Measurements from ENCODE around the gene MYO15B. TPM values are rescaled to one million over a fixed set of nuclear protein-coding genes. Genes with fewer than 3 reads are reported as not detected.

MYO15B gene
- total and polyA plus RNA-seq, 2 of the 4 experiments (the other 2 are of a cell fraction) = 0.18 to 0.65 TPM

- Histone ChIP-seq H3K4me1 (ENCODE audit: control insufficient read depth, insufficient read depth, low read length) (no peaks in the 10 kb centered on the region), H3K14ac (replicated peaks; ENCODE audit: low read depth, low read length) (no peak overlapping the region), H3K18ac (ENCODE audit: low read depth, low read length) (no peak overlapping the region), H3K79me1 (ENCODE audit: low read depth in 1 of 2, low read length in 2 of 2) (no peaks in the 10 kb centered on the region; a peak in 1 of 4 replicates), H4K91ac (ENCODE audit: insufficient read depth, low read depth, low read length) (no peak overlapping the region), H2AK5ac (ENCODE audit: low read depth, low read length) (no peak overlapping the region), H3K27ac (ENCODE audit: insufficient read depth, low read length) (no peak overlapping the region), H4K8ac (ENCODE audit: low read depth in 2 of 2, low read length in 2 of 2) (no peak overlapping the region), H2AFZ (replicated peaks; ENCODE audit: low read length, poor library complexity) (no peak overlapping the region), H3K9ac (ENCODE audit: low read depth, low read length) (no peak overlapping the region), H3K9me3 (ENCODE audit: control insufficient read depth, insufficient read depth, low read length) (no peaks in the 10 kb centered on the region), H2BK20ac (ENCODE audit: low read depth, low read length) (no peak overlapping the region), H3K56ac (ENCODE audit: extremely low read depth, insufficient read depth, low read length) (no peak overlapping the region), H4K20me1 (ENCODE audit: insufficient read depth, low read length) (no peaks in the 10 kb centered on the region), H2BK120ac (ENCODE audit: low read depth, low read length) (no peak overlapping the region), H2AK9ac (replicated peaks; ENCODE audit: low read depth, low read length, poor library complexity) (no peak overlapping the region), H4K5ac (ENCODE audit: low read depth, low read length) (no peak overlapping the region), H3K4me2 (ENCODE audit: low read depth, low read length) (no peak overlapping the region), H3K23ac (ENCODE audit: low read depth, low read length) (no peak overlapping the region), H3K9me1 (ENCODE audit: insufficient read depth, low read length) (no peaks in the 10 kb centered on the region), H3K4me3 (ENCODE audit: insufficient read depth, low read depth, low read length) (no peak overlapping the region), H3K4ac (ENCODE audit: low read depth, low read length) (no peak overlapping the region), H2BK15ac (ENCODE audit: low read depth, low read length) (no peak overlapping the region), H2BK5ac (ENCODE audit: low read depth, low read length, poor library complexity, severe bottlenecking) (no peak overlapping the region), H3K27me3 (ENCODE audit: control insufficient read depth, insufficient read depth, low read length) (no peaks in the 10 kb centered on the region), H3K36me3 (ENCODE audit: control insufficient read depth, insufficient read depth, low read length) (peaks cover 25% of the 10 kb centered on the region)
- intact Hi-C loops (cut with micrococcal nuclease) (no loop called here), in situ Hi-C loops (cut with MboI; ENCODE audit: low sequenced_read_pairs) (no loop called here), dilution Hi-C loops (cut with HindIII; ENCODE audit: low sequenced_read_pairs, unreplicated experiment) (no loop called here)
- DNase-seq (no peak), ATAC-seq (ENCODE audit: low read depth) (no peak)
- TF ChIP-seq SMC3 (IDR thresholded peaks at IDR 0.05; ENCODE audit: low read depth, low read length) (no peak), MXI1 (IDR thresholded peaks at IDR 0.05; ENCODE audit: borderline replicate concordance, low read depth, low read length) (no peak), POLR2A (IDR thresholded peaks at IDR 0.05; ENCODE audit: low read depth, low read length) (no peak), RAD21 (IDR thresholded peaks at IDR 0.05; ENCODE audit: low read length) (no peak), RCOR1 (IDR thresholded peaks at IDR 0.05; ENCODE audit: insufficient replicate concordance, low read length) (no peak), CEBPB (IDR thresholded peaks at IDR 0.05; ENCODE audit: low read depth, low read length) (no peak), BHLHE40 (IDR thresholded peaks at IDR 0.05; ENCODE audit: low read depth, low read length) (no peak), CHD1 (IDR thresholded peaks at IDR 0.05; ENCODE audit: low read depth, low read length) (no peak), NFE2L2 (IDR thresholded peaks at IDR 0.05; ENCODE audit: low read depth, low read length) (no peak), RFX5 (IDR thresholded peaks at IDR 0.05; ENCODE audit: low read depth, low read length) (no peak), MAFK (IDR thresholded peaks at IDR 0.05; ENCODE audit: low read depth, low read length) (no peak), ELK1 (IDR thresholded peaks at IDR 0.05; ENCODE audit: borderline replicate concordance, low read depth, low read length) (no peak), FOS (IDR thresholded peaks at IDR 0.05; ENCODE audit: low read depth, low read length) (no peak)
- TF ChIP-seq, protein P1, sequence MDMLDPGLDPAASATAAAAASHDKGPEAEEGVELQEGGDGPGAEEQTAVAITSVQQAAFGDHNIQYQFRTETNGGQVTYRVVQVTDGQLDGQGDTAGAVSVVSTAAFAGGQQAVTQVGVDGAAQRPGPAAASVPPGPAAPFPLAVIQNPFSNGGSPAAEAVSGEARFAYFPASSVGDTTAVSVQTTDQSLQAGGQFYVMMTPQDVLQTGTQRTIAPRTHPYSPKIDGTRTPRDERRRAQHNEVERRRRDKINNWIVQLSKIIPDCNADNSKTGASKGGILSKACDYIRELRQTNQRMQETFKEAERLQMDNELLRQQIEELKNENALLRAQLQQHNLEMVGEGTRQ (IDR thresholded peaks at IDR 0.05; ENCODE audit: low read depth, low read length) = no peak
- ChIA-PET CTCF (interaction anchor here (0.9 to 5.1 kb wide), 2 partner anchors 13 to 101 kb away, joined by 3 to 30 read pairs; partner anchors contain the start of gene SMIM5), POLR2A (ENCODE audit: unreplicated experiment) (no interaction called here)
- no TSS peak for BruUV-seq (replicated peaks)
- WGBS, 2 experiments (ENCODE audit: extremely low coverage in 2 of 2, insufficient read length in 1 of 2) = 90% methylated on average over 5 of the region's 17 CpGs; no CpG with 5 or more reads in 1 of the 2 experiments
Observed at GRCh38 chr17:75645889-75646637, 58.5 kb downstream of the MYO15B start.

All from IMR-90 (cell line).